HPDE6-E6E7 (cell line): ENCODE results near the gene PGAM5.

ENCODE experiments used
- DNase-seq: peaks from one replicate; pipeline ENCODE4 v3.0.0; 2011; ENCODE audit warnings: missing footprints; ENCODE audit errors: extremely low spot score

PGAM5 gene

GRCh38 chr12:132720606-132721345, 10.1 kb downstream of the PGAM5 start:
- DNase-seq: no peak

GRCh38 chr12:132723015-132723763, 12.5 kb downstream of the PGAM5 start:
- no peak for DNase-seq

- no peak for DNase-seq
These were observed 13.1 kb downstream of the PGAM5 start for GRCh38 chr12:132723764-132724140.

- DNase-seq: no peak
These were observed 14.0 kb downstream of the PGAM5 start for GRCh38 chr12:132724506-132725241.

- no peak for DNase-seq
These were observed 15.7 kb downstream of the PGAM5 start for GRCh38 chr12:132726386-132726785.

- no peak for DNase-seq
These were observed 16.6 kb downstream of the PGAM5 start for GRCh38 chr12:132727091-132727794.

- DNase-seq: no peak
These were observed 17.9 kb downstream of the PGAM5 start for GRCh38 chr12:132728502-132728901.

- no peak for DNase-seq
These were observed 19.1 kb downstream of the PGAM5 start for GRCh38 chr12:132729541-132730320.

- no peak for DNase-seq
These were observed 19.7 kb downstream of the PGAM5 start for GRCh38 chr12:132730353-132730752.

GRCh38 chr12:132731574-132731973, 20.9 kb downstream of the PGAM5 start:
- no peak for DNase-seq

GRCh38 chr12:132734206-132734605, 23.6 kb downstream of the PGAM5 start:
- no peak for DNase-seq

- no peak for DNase-seq
These were observed 24.9 kb downstream of the PGAM5 start for GRCh38 chr12:132735496-132735895.

GRCh38 chr12:132736378-132736777, 25.7 kb downstream of the PGAM5 start:
- no peak for DNase-seq

- DNase-seq: no peak
These were observed 26.3 kb downstream of the PGAM5 start for GRCh38 chr12:132736913-132737312.

GRCh38 chr12:132739600-132740312, 29.1 kb downstream of the PGAM5 start:
- no peak for DNase-seq

- no peak for DNase-seq
These were observed 29.6 kb downstream of the PGAM5 start for GRCh38 chr12:132740313-132740646.

- DNase-seq: no peak
These were observed 30.0 kb downstream of the PGAM5 start for GRCh38 chr12:132740652-132741051.

- no peak for DNase-seq
These were observed 31.0 kb downstream of the PGAM5 start for GRCh38 chr12:132741620-132742019.

GRCh38 chr12:132743831-132744230, 33.2 kb downstream of the PGAM5 start:
- no peak for DNase-seq

- DNase-seq: no peak
These were observed 36.0 kb downstream of the PGAM5 start for GRCh38 chr12:132746613-132747012.

- no peak for DNase-seq
These were observed 36.8 kb downstream of the PGAM5 start for GRCh38 chr12:132747395-132747794.
